Retina (tissue), 1 donor: ENCODE data around the gene MUC5B.
"Not testable (repeated sequence)": the region's sequence is repeated elsewhere in the genome, so short reads cannot be mapped to it uniquely, and the experiment has no call there.

Experiments
- DNase-seq: peaks from one replicate; pipeline ENCODE4 v3.0.0-alpha.2; 2016

The MUC5B gene

DNA sequence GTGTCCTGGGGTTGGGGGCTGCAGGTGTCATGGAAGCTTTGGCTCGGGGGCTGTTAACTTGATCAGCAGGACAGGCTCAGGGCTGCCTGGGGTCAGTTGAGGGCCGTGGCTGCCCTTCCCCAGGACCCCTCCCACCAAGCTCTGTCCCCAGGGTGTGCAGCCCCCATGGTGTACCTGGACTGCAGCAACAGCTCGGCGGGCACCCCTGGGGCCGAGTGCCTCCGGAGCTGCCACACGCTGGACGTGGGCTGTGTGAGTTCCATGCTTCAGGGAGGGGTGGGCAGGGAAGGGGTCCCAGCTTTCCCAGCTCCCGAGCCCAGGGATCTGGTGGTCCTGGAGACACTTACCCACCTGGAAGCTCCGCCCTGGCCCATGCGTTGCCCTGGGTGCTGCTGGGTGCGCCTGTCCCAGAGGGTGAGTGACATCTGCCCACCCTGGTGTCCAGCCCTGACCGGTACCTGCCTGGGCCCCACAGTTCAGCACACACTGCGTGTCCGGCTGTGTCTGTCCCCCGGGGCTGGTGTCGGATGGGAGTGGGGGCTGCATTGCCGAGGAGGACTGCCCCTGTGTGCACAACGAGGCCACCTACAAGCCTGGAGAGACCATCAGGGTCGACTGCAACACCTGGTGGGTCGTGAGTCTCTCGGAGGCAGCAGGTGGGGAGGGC is 11.3 kb downstream of the MUC5B start:
- DNase-seq = no peak

DNA sequence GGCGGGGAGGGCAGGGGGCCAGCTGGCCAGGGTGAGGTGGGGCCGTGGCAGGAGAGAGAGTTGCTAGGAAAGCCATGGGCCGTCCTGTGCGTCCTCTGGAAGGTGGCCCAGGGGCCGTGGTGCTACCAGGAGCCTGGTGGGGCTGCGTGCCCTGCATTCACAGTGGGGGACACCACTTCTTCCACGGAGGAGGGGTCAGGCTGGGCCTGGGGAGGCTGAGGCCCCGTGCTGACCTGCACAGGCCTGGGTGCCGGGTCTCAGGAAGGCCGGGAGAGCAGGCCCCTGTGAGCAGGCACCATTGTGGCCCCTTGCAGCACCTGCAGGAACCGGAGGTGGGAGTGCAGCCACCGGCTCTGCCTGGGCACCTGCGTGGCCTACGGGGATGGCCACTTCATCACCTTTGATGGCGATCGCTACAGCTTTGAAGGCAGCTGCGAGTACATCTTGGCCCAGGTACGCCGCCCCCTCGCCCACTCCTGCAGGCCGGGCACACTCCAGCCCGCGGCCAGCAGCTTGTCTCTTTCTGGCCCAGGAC is 12.0 kb downstream of the MUC5B start:
- DNase-seq = no peak

DNA sequence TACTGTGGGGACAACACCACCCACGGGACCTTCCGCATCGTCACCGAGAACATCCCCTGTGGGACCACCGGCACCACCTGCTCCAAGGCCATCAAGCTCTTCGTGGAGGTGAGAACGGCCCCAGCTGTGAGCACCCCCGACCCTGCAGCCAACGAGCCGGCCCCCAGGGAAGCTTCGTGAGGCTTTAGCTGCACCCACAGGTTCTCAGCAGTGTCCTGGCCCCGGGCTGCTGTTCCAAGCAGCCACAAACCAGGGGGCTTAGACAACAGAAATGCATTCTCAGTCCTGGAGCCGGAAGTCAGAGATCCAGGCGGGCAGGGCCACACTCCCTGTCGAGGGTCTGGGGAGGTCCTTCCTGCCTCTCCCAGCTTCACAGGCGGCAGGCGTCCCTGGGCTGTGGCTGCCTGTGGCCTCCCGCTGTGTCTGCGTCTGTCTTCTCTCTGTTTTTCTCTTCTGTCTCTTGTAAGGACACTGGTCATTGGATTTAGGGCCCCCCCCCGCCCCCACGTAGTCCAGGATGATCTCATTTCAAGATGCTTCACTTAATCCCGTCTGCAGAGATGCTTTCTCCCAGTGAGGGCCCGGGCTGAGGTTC is 12.5 kb downstream of the MUC5B start:
- peak; percentile 72 for DNase-seq

DNA sequence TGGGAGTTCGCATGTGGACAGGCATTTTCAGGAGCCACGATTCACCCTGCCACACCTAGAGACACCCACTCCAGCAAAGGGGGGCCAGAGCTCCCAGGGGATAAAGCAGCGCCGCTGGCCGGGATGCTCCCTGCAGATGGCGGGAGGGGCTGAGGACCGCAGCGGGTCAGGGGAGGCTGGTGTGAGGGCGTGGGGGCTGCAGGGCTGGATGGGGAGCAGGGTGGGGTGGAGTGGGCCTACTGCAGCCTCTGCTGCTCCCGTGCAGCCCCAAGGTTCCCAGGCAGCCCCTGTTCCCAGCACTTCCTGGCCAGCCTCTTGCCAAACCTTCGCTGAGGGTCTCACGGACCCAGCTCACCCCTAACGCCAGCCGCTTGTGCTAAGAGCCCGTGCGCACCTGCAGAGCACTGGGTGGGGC is 13.0 kb downstream of the MUC5B start:
- no peak for DNase-seq

DNA sequence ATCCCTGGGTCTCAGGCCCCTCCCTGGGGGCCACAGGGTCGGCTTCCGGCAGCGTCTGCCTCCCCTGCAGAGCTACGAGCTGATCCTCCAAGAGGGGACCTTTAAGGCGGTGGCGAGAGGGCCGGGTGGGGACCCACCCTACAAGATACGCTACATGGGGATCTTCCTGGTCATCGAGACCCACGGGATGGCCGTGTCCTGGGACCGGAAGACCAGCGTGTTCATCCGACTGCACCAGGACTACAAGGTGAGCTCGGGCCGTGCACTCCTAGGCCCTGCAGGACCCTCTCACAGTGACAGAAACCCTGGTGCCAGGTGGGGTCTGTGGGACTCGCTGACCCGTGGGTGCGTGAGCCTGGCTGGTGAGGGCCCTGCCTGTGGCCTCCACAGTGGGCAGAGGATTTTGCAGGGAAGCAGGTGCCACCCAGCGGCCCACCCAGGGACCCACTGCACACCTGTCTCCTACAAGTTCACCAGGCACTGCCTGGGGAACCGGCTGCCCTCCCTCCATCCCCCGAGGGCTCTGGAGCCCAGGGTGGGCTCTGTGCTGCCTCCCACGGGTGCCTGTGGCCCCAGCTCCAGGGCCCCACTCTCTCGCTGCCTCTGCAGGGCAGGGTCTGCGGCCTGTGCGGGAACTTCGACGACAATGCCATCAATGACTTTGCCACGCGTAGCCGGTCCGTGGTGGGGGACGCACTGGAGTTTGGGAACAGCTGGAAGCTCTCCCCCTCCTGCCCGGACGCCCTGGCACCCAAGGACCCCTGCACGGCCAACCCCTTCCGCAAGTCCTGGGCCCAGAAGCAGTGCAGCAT is 13.7 kb downstream of the MUC5B start:
- no peak for DNase-seq

DNA sequence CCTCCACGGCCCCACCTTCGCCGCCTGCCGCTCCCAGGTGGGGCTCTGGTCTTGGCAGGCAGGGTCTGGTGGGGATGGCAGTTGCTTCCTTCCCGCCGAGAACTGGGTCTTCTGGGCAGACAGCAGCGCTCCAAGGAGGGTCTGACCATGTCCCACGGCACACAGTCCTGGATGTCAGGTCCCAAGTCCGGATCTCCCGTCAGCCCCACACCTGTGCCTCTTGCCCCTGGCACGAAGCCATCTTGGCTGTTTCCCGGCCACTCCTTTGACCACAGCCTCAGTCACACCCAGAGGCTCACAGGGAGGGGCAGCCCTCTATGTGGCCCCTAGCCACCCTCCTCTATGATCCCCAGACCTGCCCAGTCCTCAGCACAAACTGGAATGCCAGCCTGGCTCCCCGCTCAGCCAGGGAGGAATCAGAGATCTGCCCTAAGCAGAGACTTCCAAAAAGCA is 14.3 kb downstream of the MUC5B start:
- DNase-seq = no peak

DNA sequence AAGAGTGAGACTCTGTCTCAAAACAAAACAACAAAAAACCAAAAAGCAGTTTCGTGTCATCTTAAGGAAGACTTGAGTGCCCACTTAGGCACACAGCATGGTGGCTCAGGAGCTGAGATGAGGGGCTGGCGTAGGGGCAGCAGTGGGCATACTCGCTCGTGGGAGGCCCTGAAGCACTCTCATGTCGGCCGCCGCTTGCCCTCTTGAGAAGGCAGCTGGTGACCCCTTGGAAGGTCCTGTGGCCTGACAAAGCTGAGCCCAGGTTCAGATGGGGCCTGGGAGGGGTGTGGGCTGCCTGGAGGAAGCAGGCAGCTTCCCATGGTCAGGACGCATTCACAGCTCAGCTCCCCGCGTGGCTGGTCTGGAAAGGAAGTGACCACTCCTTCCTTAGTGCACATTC is 15.0 kb downstream of the MUC5B start:
- DNase-seq = no peak

DNA sequence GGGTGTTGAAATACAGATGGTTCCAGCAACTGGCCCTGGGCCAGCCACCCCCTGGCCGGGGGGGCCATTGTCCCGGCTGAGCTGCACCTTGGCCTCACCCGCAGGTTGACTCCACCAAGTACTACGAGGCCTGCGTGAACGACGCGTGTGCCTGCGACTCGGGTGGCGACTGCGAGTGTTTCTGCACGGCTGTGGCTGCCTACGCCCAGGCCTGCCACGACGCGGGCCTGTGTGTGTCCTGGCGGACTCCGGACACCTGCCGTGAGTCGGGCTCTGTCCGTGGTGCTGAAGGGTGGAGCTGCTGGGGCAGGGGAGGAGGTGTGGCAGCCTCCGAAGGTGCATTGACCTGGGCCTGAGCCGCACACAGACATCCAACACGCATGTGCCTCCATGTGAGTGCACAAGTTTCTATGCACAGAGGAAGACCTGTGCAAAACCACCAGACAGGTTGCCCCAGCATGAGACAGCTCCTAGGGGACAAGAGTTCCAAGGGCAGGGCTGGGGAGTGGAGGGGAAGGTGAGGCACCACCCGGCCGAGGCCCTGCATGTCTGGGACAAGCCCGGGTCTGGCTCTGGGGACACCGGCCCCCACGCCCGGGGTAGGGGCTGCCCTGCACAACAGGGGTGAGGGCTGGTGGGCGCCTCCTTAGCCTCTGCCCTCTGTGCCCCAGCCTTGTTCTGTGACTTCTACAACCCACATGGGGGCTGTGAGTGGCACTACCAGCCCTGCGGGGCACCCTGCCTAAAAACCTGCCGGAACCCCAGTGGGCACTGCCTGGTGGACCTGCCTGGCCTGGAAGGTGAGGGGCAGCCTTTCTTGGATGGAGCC is 16.1 kb downstream of the MUC5B start:
- DNase-seq = no peak

DNA sequence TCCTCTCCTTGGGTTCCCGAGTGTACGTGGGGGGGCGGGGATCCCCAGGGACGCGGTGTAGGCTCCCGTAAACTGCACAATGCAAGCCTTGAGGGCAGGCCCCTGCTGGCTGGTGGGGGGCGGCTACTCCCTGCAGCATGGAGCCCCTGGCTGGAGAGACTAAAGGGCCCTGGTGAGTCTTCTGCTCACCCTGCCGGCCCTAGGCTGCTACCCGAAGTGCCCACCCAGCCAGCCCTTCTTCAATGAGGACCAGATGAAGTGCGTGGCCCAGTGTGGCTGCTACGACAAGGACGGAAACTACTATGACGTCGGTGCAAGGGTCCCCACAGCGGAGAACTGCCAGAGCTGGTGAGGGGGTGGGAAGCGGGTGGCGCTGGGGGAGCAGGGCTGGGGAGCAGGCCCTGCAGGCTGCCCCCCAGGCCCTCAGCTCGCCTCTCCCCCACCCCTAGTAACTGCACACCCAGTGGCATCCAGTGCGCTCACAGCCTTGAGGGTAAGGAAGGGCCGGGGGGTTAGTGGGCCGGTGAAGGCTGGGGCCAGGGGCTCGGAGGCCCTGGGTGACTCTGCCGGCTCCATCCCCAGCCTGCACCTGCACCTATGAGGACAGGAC is 16.8 kb downstream of the MUC5B start:
- DNase-seq = no peak

DNA sequence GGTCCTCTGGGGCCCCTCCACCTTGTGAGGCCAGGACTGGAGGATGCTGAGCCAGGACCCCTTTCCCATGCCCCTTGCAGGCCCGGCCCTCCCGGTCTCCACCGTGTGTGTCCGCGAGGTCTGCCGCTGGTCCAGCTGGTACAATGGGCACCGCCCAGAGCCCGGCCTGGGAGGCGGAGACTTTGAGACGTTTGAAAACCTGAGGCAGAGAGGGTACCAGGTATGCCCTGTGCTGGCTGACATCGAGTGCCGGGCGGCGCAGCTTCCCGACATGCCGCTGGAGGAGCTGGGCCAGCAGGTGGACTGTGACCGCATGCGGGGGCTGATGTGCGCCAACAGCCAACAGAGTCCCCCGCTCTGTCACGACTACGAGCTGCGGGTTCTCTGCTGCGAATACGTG is 17.9 kb downstream of the MUC5B start:
- no peak for DNase-seq

DNA sequence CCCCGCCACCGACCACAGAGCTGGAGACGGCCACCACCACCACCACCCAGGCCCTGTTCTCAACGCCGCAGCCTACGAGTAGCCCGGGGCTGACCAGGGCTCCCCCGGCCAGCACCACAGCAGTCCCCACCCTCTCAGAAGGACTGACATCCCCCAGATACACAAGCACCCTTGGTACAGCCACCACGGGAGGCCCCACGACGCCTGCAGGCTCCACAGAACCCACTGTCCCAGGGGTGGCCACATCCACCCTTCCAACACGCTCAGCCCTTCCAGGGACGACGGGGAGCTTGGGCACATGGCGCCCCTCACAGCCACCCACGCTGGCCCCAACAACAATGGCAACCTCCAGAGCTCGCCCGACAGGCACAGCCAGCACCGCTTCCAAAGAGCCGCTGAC is 18.8 kb downstream of the MUC5B start:
- DNase-seq = no peak

DNA sequence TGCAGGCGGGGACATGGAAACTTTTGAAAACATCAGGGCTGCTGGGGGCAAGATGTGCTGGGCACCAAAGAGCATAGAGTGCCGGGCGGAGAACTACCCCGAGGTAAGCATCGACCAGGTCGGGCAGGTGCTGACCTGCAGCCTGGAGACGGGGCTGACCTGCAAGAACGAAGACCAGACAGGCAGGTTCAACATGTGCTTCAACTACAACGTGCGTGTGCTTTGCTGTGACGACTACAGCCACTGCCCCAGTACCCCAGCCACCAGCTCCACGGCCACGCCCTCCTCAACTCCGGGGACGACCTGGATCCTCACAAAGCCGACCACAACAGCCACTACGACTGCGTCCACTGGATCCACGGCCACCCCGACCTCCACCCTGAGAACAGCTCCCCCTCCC is 19.4 kb downstream of the MUC5B start:
- DNase-seq = no peak

DNA sequence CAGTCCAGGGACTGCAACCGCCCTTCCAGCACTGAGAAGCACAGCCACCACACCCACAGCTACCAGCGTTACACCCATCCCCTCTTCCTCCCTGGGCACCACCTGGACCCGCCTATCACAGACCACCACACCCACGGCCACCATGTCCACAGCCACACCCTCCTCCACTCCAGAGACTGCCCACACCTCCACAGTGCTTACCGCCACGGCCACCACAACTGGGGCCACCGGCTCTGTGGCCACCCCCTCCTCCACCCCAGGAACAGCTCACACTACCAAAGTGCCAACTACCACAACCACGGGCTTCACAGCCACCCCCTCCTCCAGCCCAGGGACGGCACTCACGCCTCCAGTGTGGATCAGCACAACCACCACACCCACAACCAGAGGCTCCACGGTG is 19.9 kb downstream of the MUC5B start:
- DNase-seq = not testable (repeated sequence)

DNA sequence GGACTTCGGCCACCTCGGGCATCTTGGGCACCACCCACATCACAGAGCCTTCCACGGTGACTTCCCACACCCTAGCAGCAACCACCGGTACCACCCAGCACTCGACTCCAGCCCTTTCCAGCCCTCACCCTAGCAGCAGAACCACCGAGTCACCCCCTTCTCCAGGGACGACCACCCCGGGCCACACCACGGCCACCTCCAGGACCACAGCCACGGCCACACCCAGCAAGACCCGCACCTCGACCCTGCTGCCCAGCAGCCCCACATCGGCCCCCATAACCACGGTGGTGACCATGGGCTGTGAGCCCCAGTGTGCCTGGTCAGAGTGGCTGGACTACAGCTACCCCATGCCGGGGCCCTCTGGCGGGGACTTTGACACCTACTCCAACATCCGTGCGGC is 20.7 kb downstream of the MUC5B start:
- DNase-seq = not testable (repeated sequence)

DNA sequence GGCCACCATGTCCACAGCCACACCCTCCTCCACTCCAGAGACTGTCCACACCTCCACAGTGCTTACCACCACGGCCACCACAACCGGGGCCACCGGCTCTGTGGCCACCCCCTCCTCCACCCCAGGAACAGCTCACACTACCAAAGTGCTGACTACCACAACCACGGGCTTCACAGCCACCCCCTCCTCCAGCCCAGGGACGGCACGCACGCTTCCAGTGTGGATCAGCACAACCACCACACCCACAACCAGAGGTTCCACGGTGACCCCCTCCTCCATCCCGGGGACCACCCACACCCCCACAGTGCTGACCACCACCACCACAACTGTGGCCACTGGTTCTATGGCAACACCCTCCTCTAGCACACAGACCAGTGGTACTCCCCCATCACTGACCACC is 21.7 kb downstream of the MUC5B start:
- DNase-seq = not testable (repeated sequence)

DNA sequence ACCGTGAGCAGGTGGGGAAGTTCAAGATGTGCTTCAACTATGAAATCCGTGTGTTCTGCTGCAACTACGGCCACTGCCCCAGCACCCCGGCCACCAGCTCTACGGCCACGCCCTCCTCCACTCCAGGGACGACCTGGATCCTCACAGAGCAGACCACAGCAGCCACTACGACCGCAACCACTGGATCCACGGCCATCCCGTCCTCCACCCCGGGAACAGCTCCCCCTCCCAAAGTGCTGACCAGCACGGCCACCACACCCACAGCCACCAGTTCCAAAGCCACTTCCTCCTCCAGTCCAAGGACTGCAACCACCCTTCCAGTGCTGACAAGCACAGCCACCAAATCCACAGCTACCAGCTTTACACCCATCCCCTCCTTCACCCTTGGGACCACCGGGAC is 22.9 kb downstream of the MUC5B start:
- DNase-seq = not testable (repeated sequence)

DNA sequence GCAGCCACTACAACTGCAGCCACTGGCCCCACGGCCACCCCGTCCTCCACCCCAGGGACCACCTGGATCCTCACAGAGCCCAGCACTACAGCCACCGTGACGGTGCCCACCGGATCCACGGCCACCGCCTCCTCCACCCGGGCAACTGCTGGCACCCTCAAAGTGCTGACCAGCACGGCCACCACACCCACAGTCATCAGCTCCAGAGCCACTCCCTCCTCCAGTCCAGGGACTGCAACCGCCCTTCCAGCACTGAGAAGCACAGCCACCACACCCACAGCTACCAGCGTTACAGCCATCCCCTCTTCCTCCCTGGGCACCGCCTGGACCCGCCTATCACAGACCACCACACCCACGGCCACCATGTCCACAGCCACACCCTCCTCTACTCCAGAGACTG is 23.4 kb downstream of the MUC5B start:
- DNase-seq = not testable (repeated sequence)

DNA sequence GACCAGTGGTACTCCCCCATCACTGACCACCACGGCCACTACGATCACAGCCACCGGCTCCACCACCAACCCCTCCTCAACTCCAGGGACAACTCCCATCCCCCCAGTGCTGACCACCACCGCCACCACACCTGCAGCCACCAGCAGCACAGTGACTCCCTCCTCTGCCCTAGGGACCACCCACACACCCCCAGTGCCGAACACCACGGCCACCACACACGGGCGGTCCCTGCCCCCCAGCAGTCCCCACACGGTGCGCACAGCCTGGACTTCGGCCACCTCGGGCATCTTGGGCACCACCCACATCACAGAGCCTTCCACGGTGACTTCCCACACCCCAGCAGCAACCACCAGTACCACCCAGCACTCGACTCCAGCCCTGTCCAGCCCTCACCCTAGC is 24.2 kb downstream of the MUC5B start:
- not testable (repeated sequence) for DNase-seq

DNA sequence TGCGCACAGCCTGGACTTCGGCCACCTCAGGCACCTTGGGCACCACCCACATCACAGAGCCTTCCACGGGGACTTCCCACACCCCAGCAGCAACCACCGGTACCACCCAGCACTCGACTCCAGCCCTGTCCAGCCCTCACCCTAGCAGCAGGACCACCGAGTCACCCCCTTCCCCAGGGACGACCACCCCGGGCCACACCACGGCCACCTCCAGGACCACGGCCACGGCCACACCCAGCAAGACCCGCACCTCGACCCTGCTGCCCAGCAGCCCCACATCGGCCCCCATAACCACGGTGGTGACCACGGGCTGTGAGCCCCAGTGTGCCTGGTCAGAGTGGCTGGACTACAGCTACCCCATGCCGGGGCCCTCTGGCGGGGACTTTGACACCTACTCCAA is 26.1 kb downstream of the MUC5B start:
- DNase-seq = not testable (repeated sequence)

DNA sequence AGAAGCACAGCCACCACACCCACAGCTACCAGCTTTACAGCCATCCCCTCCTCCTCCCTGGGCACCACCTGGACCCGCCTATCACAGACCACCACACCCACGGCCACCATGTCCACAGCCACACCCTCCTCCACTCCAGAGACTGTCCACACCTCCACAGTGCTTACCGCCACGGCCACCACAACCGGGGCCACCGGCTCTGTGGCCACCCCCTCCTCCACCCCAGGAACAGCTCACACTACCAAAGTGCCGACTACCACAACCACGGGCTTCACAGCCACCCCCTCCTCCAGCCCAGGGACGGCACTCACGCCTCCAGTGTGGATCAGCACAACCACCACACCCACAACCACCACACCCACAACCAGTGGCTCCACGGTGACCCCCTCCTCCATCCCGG is 27.5 kb downstream of the MUC5B start:
- not testable (repeated sequence) for DNase-seq

DNA sequence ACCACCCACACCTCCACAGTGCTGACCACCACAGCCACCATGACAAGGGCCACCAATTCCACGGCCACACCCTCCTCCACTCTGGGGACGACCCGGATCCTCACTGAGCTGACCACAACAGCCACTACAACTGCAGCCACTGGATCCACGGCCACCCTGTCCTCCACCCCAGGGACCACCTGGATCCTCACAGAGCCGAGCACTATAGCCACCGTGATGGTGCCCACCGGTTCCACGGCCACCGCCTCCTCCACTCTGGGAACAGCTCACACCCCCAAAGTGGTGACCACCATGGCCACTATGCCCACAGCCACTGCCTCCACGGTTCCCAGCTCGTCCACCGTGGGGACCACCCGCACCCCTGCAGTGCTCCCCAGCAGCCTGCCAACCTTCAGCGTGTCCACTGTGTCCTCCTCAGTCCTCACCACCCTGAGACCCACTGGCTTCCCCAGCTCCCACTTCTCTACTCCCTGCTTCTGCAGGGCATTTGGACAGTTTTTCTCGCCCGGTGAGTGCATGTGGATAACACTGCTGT is 28.4 kb downstream of the MUC5B start:
- no peak for DNase-seq
